Mesendoderm (in vitro differentiated cells): ENCODE results near the gene MINDY3.

ENCODE experiments used
- DNase-seq: peaks from one replicate; pipeline ENCODE4 v3.0.0; 2013
- H2AK5ac ChIP-seq: 2 replicates; pipeline ENCODE4 v1.6.1; 2013; ENCODE audit warnings: low read length, inconsistent platforms
- H2BK120ac ChIP-seq: 2 replicates; pipeline ENCODE4 v1.6.1; 2013; ENCODE audit warnings: low read depth, mild to moderate bottlenecking, low read length, moderate library complexity, mixed read lengths
- H2BK15ac ChIP-seq: replicated peaks from 2 replicates; pipeline ENCODE4 v1.6.1; 2013; ENCODE audit warnings: low read depth, mild to moderate bottlenecking, moderate library complexity
- H2BK5ac ChIP-seq: 2 replicates; pipeline ENCODE4 v1.6.1; 2013; ENCODE audit warnings: low read length, inconsistent platforms
- H3K18ac ChIP-seq: 2 replicates; pipeline ENCODE4 v1.6.1; 2013; ENCODE audit warnings: mild to moderate bottlenecking, low read length, mixed read lengths
- H3K23ac ChIP-seq: one replicate; pipeline ENCODE4 v1.6.1; 2013; ENCODE audit warnings: low read length
- H3K27ac ChIP-seq: 2 replicates; pipeline ENCODE4 v1.5.1; 2013; ENCODE audit warnings: low read depth, mild to moderate bottlenecking, inconsistent platforms, low read length, moderate library complexity
- H3K27me3 ChIP-seq: 2 replicates; pipeline ENCODE4 v1.6.1; 2013; ENCODE audit warnings: low read length, control low read depth, mild to moderate bottlenecking, inconsistent platforms; ENCODE audit not compliant: insufficient read depth, poor library complexity
- H3K36me3 ChIP-seq: 2 replicates; pipeline ENCODE4 v1.6.1; 2013; ENCODE audit warnings: low read length, inconsistent platforms; ENCODE audit not compliant: control insufficient read depth, insufficient read depth
- H3K4ac ChIP-seq: one replicate; pipeline ENCODE4 v1.6.1; 2013; ENCODE audit warnings: low read depth, mild to moderate bottlenecking, low read length, moderate library complexity
- H3K4me1 ChIP-seq: 2 replicates; pipeline ENCODE4 v1.6.1; 2013; ENCODE audit warnings: low read depth, low read length, inconsistent platforms; ENCODE audit not compliant: control insufficient read depth
- H3K4me2 ChIP-seq: 2 replicates; pipeline ENCODE4 v1.6.1; 2013; ENCODE audit warnings: low read length
- H3K4me3 ChIP-seq: 2 replicates; pipeline ENCODE4 v1.5.1; 2013; ENCODE audit warnings: mild to moderate bottlenecking, low read length
- H3K56ac ChIP-seq: one replicate; pipeline ENCODE4 v1.6.1; 2013; ENCODE audit warnings: low read length
- H3K79me1 ChIP-seq: 2 replicates; pipeline ENCODE4 v1.6.1; 2013; ENCODE audit warnings: low read length, inconsistent platforms
- H3K79me2 ChIP-seq: 2 replicates; pipeline ENCODE4 v1.6.1; 2013; ENCODE audit warnings: mild to moderate bottlenecking, low read length; ENCODE audit not compliant: control insufficient read depth, insufficient read depth
- H3K9ac ChIP-seq: 2 replicates; pipeline ENCODE4 v1.6.1; 2013; ENCODE audit warnings: low read length, inconsistent platforms
- H4K5ac ChIP-seq: one replicate; pipeline ENCODE4 v1.6.1; 2013; ENCODE audit warnings: low read length
- H4K8ac ChIP-seq: one replicate; pipeline ENCODE4 v1.6.1; 2013; ENCODE audit warnings: low read depth, mild to moderate bottlenecking, control low read depth, low read length, moderate library complexity
- WGBS: extraction: QIAGEN DNeasy Blood & Tissue Kit; methylation state at CpG from one replicate; pipeline ENCODE4 v1.1.7; 2013; ENCODE audit warnings: low lambda C conversion rate, missing lambda C conversion rate; ENCODE audit not compliant: insufficient coverage; ENCODE audit errors: extremely low coverage; 5-methylcytosine and 5-hydroxymethylcytosine counted together

The MINDY3 gene

GRCh38 chr10:15863733-15864132, 3.4 kb upstream of the MINDY3 start:
- H3K4me1 ChIP-seq, result no peaks in the 10 kb centered on the region
- H3K36me3 ChIP-seq, result no peaks in the 10 kb centered on the region
- no peak overlapping the region for H3K23ac ChIP-seq
- H3K4me3 ChIP-seq, result no peak overlapping the region
- no peaks in the 10 kb centered on the region for H3K79me2 ChIP-seq
- no peaks in the 10 kb centered on the region for H3K27me3 ChIP-seq
- no peak overlapping the region for H2AK5ac ChIP-seq
- no peak overlapping the region for H4K8ac ChIP-seq
- H3K56ac ChIP-seq, result no peak overlapping the region
- H2BK15ac ChIP-seq, result no peak overlapping the region
- H3K4me2 ChIP-seq, result no peak overlapping the region
- no peak overlapping the region for H3K9ac ChIP-seq
- H3K27ac ChIP-seq, result no peak overlapping the region
- no peak overlapping the region for H3K4ac ChIP-seq
- H3K18ac ChIP-seq, result no peak overlapping the region
- DNase-seq, result no peak
- H2BK5ac ChIP-seq, result no peak overlapping the region
- H3K79me1 ChIP-seq, result peaks cover 2% of the 10 kb centered on the region
- H2BK120ac ChIP-seq, result no peak overlapping the region
- no peak overlapping the region for H4K5ac ChIP-seq

DNA sequence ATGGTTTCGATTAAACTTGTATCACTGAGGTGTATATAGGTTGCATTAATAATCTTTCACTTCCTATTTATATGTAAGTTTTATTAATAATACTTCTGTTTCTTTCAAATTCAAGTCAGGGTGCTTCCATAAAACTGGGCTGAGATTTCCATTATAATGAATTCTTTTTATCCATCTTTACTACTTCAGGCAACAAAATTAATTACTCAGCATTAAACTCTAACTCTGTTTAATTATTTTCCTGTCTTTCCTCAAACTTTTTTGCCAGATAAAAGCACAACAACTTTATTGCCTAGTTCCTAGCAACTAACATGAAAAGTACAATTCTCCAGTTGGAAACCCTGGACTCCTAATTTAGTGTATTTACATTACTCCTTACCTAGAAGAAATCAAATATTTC, 3.0 kb upstream of the MINDY3 start:
- no peaks in the 10 kb centered on the region for H3K79me2 ChIP-seq
- no peak overlapping the region for H4K5ac ChIP-seq
- no peaks in the 10 kb centered on the region for H3K36me3 ChIP-seq
- no CpG with 5 or more reads among the region's 1 CpG for WGBS
- peaks cover 2% of the 10 kb centered on the region for H3K79me1 ChIP-seq
- DNase-seq, result no peak
- no peak overlapping the region for H2BK5ac ChIP-seq
- H3K9ac ChIP-seq, result no peak overlapping the region
- no peak overlapping the region for H3K4me2 ChIP-seq
- H3K4me1 ChIP-seq, result no peaks in the 10 kb centered on the region
- H3K4me3 ChIP-seq, result no peak overlapping the region
- H3K23ac ChIP-seq, result no peak overlapping the region
- H3K18ac ChIP-seq, result no peak overlapping the region
- no peak overlapping the region for H2BK120ac ChIP-seq
- no peaks in the 10 kb centered on the region for H3K27me3 ChIP-seq
- no peak overlapping the region for H2AK5ac ChIP-seq
- no peak overlapping the region for H3K27ac ChIP-seq
- no peak overlapping the region for H4K8ac ChIP-seq
- no peak overlapping the region for H3K56ac ChIP-seq
- no peak overlapping the region for H3K4ac ChIP-seq
- H2BK15ac ChIP-seq, result no peak overlapping the region

DNA sequence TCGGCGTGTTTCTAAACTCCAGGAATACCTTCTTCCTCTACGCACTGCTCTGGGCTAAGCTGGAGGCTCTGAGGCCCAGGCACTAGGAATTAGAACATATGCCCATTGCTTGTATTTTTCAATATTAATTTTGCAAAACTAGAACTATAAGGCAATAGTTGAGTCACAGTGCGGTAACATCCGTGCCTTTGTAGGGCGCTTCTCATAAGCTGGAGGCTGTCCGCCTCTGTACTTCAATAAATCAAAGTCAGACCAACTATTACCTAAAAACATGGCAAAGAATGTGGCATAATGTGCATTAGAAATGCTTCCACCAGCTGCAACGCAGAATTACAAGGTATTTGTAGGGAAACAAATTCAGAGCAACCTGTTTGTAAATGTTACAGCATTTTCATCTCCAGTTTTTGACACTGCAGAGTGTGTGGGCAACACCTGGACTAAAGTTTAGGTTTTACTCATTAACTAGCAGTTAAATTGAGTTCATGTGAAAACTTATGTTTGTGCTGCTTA, 440 bp upstream of the MINDY3 start:
- Histone ChIP-seq H3K18ac (peak overlapping the region; percentile 44), H3K4me1 (no peaks in the 10 kb centered on the region), H2AK5ac (no peak overlapping the region), H3K4me2 (peak overlapping the region; percentile 59), H2BK5ac (no peak overlapping the region), H2BK15ac (no peak overlapping the region), H3K4ac (peak overlapping the region; percentile 90), H4K5ac (peak overlapping the region; percentile 63), H3K27ac (no peak overlapping the region), H3K36me3 (no peaks in the 10 kb centered on the region), H3K23ac (no peak overlapping the region), H3K79me2 (no peaks in the 10 kb centered on the region), H4K8ac (peak overlapping the region; percentile 91), H3K79me1 (peaks cover 4% of the 10 kb centered on the region), H3K9ac (no peak overlapping the region), H3K4me3 (no peak overlapping the region), H3K56ac (peak overlapping the region; percentile 54), H3K27me3 (no peaks in the 10 kb centered on the region), H2BK120ac (no peak overlapping the region)
- DNase-seq, result no peak
- WGBS, result no CpG with 5 or more reads among the region's 8 CpGs

DNA sequence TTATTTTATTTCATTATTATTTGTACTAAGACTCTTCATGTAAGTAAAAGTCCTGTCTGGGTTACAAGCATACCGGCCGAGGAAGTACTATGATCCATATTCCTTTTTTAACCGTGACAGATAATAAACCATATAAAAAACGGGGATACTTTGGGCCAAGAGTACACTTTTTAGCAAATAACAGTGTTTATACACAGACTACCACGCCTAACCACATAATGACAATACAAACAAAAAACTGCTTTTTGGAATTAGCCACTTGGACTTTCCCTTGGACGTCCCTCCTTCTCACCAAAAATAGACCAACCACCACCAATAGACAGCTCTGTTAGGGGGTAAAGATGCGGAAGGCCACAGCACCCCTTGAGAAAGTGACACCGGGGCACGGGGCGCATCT, 800 bp downstream of the MINDY3 start:
- Histone ChIP-seq H3K56ac (peak overlapping the region; percentile 69), H3K36me3 (no peaks in the 10 kb centered on the region), H3K18ac (no peak overlapping the region), H3K27me3 (no peaks in the 10 kb centered on the region), H2BK15ac (no peak overlapping the region), H3K4me1 (no peaks in the 10 kb centered on the region), H3K27ac (no peak overlapping the region), H2AK5ac (no peak overlapping the region), H3K79me1 (peaks cover 4% of the 10 kb centered on the region), H2BK120ac (no peak overlapping the region), H3K4me2 (peak overlapping the region; percentile 81), H4K5ac (no peak overlapping the region), H3K9ac (peak overlapping the region; percentile 56), H3K79me2 (no peaks in the 10 kb centered on the region), H3K23ac (peak overlapping the region; percentile 48), H3K4ac (no peak overlapping the region), H2BK5ac (no peak overlapping the region), H4K8ac (no peak overlapping the region), H3K4me3 (peak overlapping the region; percentile 86)
- WGBS, result no CpG with 5 or more reads among the region's 10 CpGs
- no peak for DNase-seq

- no peaks in the 10 kb centered on the region for H3K27me3 ChIP-seq
- no peak overlapping the region for H2BK15ac ChIP-seq
- H4K8ac ChIP-seq, result no peak overlapping the region
- no peak overlapping the region for H3K4ac ChIP-seq
- no peak overlapping the region for H3K9ac ChIP-seq
- no peak for DNase-seq
- H4K5ac ChIP-seq, result no peak overlapping the region
- H2AK5ac ChIP-seq, result no peak overlapping the region
- no peak overlapping the region for H3K4me2 ChIP-seq
- no peak overlapping the region for H2BK5ac ChIP-seq
- H3K79me1 ChIP-seq, result peaks cover 4% of the 10 kb centered on the region
- H3K27ac ChIP-seq, result no peak overlapping the region
- H3K56ac ChIP-seq, result no peak overlapping the region
- H2BK120ac ChIP-seq, result no peak overlapping the region
- H3K36me3 ChIP-seq, result no peaks in the 10 kb centered on the region
- H3K4me1 ChIP-seq, result no peaks in the 10 kb centered on the region
- no peak overlapping the region for H3K18ac ChIP-seq
- H3K4me3 ChIP-seq, result no peak overlapping the region
- no peaks in the 10 kb centered on the region for H3K79me2 ChIP-seq
- H3K23ac ChIP-seq, result no peak overlapping the region
- WGBS, result no CpG with 5 or more reads among the region's 7 CpGs
Observed at GRCh38 chr10:15858861-15859281, 1.4 kb downstream of the MINDY3 start.

DNA sequence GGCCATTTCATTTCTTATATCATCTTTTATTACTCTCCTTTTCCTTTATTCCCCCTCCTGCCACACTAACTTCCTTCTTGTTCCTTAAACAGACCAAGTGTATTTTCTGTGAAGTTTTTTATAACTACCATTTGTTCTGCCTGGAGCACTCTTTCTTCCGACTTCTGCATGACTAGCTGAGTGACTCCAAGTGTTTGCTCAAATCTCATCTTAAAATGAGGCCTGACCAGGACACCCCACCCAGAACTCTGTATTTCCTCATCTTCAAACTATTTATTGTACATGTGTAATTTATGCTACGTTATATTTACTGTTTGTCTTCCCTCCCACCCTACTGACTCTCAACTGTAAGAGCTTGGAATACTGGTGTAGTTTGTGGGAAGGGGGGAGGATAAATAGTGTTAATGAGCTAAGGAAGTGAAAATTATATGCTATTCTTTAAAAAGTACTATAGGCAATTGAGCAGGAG, 3.2 kb downstream of the MINDY3 start:
- H2BK5ac ChIP-seq, result no peak overlapping the region
- DNase-seq, result no peak
- H3K4me2 ChIP-seq, result no peak overlapping the region
- H3K23ac ChIP-seq, result no peak overlapping the region
- H3K56ac ChIP-seq, result no peak overlapping the region
- no peak overlapping the region for H2BK15ac ChIP-seq
- no peaks in the 10 kb centered on the region for H3K4me1 ChIP-seq
- H2BK120ac ChIP-seq, result no peak overlapping the region
- H3K4me3 ChIP-seq, result no peak overlapping the region
- H3K4ac ChIP-seq, result no peak overlapping the region
- H2AK5ac ChIP-seq, result no peak overlapping the region
- H4K5ac ChIP-seq, result no peak overlapping the region
- peaks cover 4% of the 10 kb centered on the region for H3K79me1 ChIP-seq
- no peak overlapping the region for H3K27ac ChIP-seq
- no peak overlapping the region for H4K8ac ChIP-seq
- no peak overlapping the region for H3K9ac ChIP-seq
- WGBS, result no CpG with 5 or more reads among the region's 2 CpGs
- H3K18ac ChIP-seq, result no peak overlapping the region
- H3K27me3 ChIP-seq, result no peaks in the 10 kb centered on the region
- H3K36me3 ChIP-seq, result no peaks in the 10 kb centered on the region
- no peaks in the 10 kb centered on the region for H3K79me2 ChIP-seq
